Stimulated activated CD8-positive, alpha-beta memory T cell treated with anti-CD3 and anti-CD28 coated beads, Interleukin-15, amount 100 ng/mL, for 24 hours (primary cell): ENCODE data around the gene GOLM1.

Experiments
- DNase-seq: peaks from one replicate; pipeline ENCODE4 v3.0.0-alpha.2; 2020; ENCODE audit warnings: low read depth

Gene GOLM1

DNA sequence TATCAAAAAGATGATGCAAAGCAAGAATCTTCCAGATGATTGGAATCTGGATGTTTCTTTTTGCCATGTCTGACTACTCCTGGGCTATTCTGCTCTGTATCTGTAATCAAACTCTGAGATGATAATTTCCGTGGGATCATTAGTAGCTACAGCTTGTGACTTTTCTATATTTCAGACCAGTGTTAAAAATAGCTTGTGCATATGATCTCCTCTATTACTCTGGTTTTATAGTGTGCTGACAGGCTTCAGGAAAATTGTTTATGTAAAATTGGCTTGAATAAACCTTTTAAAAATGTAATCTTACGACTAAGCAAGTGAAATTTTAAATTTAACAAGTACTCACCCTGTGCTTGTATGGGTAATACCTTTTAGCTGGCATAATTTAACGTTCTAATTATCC is 118.0 kb downstream of the GOLM1 start:
- DNase-seq, result no peak

DNA sequence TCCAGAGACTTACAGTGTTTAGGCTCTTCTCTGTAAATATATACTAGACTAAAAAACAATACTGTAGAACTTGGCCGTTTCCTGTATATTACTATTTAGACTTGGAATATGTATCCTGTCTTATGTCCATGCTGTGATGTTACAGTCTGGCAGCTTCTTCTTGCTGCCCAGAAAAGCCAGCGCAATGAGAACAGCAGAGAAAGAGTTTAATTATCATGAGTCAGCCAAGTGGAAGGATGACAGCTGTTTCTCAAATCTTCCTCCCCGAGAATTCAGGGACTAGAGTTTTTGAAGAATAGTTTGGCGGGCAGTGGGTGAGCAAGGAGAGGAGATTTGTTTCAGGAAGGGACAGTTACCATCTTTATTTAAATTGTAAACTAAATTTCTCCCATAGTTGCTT is 120.9 kb downstream of the GOLM1 start:
- DNase-seq, result no peak
